ENCODE results near the gene POLR2A.
A peak's percentile ranks its signal among the peaks of the same experiment; 100 is the strongest.

POLR2A gene

DNA sequence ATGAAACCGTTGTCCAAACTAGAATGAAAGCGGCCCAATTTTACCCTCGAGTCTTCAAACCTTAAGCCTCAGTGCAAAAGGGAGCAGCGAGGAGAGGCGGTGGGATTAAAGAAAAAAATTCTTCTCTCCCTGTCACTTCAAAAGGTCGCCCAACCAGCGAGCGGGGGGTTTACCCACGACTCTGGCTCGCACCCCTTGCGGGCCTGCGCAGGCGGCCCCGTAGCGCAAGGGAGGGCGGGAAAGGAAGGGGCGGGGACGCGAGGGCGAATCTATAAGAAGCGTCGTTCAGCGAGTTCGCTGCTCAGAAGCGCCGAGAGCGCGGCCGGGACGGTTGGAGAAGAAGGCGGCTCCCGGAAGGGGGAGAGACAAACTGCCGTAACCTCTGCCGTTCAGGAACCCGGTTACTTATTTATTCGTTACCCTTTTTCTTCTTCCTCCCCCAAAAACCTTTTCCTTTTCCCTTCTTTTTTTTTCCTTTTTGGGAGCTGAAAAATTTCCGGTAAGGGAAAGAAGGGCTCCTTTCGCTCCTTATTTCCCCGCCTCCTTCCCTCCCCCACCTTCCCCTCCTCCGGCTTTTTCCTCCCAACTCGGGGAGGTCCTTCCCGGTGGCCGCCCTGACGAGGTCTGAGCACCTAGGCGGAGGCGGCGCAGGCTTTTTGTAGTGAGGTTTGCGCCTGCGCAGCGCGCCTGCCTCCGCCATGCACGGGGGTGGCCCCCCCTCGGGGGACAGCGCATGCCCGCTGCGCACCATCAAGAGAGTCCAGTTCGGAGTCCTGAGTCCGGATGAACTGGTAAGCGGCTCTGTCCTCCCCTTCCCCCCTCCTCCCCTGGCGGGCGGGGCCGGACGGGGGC, at the start of gene POLR2A:
POLR2A (plus strand) TSS at position 300 of the 852 bp plus-strand sequence.
- H3K27me3 Mint-ChIP-seq (ENCODE audit: low read depth, poor library complexity) = peaks cover 3% of the 10 kb centered on the region
- H3K4me3 Mint-ChIP-seq = peak within 1 kb of the TSS; percentile 99
- peak; percentile 96 for DNase-seq
- no peaks in the 10 kb centered on the region for H3K9me3 Mint-ChIP-seq
- TF ChIP-seq, protein P1, sequence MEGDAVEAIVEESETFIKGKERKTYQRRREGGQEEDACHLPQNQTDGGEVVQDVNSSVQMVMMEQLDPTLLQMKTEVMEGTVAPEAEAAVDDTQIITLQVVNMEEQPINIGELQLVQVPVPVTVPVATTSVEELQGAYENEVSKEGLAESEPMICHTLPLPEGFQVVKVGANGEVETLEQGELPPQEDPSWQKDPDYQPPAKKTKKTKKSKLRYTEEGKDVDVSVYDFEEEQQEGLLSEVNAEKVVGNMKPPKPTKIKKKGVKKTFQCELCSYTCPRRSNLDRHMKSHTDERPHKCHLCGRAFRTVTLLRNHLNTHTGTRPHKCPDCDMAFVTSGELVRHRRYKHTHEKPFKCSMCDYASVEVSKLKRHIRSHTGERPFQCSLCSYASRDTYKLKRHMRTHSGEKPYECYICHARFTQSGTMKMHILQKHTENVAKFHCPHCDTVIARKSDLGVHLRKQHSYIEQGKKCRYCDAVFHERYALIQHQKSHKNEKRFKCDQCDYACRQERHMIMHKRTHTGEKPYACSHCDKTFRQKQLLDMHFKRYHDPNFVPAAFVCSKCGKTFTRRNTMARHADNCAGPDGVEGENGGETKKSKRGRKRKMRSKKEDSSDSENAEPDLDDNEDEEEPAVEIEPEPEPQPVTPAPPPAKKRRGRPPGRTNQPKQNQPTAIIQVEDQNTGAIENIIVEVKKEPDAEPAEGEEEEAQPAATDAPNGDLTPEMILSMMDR (IDR thresholded peaks at IDR 0.05) = no peak
- H3K36me3 Mint-ChIP-seq (ENCODE audit: low read depth) = peaks cover 29% of the 10 kb centered on the region
- H3K4me1 Mint-ChIP-seq = peaks cover 86% of the 10 kb centered on the region
- H3K27ac Mint-ChIP-seq = peak within 1 kb of the TSS; percentile 100

GRCh38 chr17:7435676-7436555, 48.2 kb upstream of the POLR2A start:
- H3K27me3 Mint-ChIP-seq (ENCODE audit: low read depth, poor library complexity) = peaks cover 53% of the 10 kb centered on the region
- peaks cover 39% of the 10 kb centered on the region for H3K4me1 Mint-ChIP-seq
- H3K9me3 Mint-ChIP-seq = no peaks in the 10 kb centered on the region

GRCh38 chr17:7436556-7437368, 47.4 kb upstream of the POLR2A start:
- Mint-ChIP-seq H3K4me1 (peaks cover 48% of the 10 kb centered on the region), H3K27me3 (ENCODE audit: low read depth, poor library complexity) (peaks cover 54% of the 10 kb centered on the region), H3K4me3 (peak overlapping the region; percentile 86), H3K9me3 (no peaks in the 10 kb centered on the region), H3K27ac (no peak overlapping the region), H3K36me3 (ENCODE audit: low read depth) (no peaks in the 10 kb centered on the region)
- DNase-seq = peak; percentile 85
- TF ChIP-seq, protein P1 (IDR thresholded peaks at IDR 0.05) = peak; percentile 57

More at GRCh38 chr17:7435676-7436555, 48.2 kb upstream of the POLR2A start:
- peak; percentile 55 for DNase-seq
- Mint-ChIP-seq H3K27ac (no peak overlapping the region), H3K36me3 (ENCODE audit: low read depth) (no peaks in the 10 kb centered on the region), H3K4me3 (peak overlapping the region; percentile 86)
- TF ChIP-seq, protein P1 (IDR thresholded peaks at IDR 0.05) = no peak

- Mint-ChIP-seq H3K9me3 (no peaks in the 10 kb centered on the region), H3K27ac (no peak overlapping the region), H3K36me3 (ENCODE audit: low read depth) (no peaks in the 10 kb centered on the region), H3K27me3 (ENCODE audit: low read depth, poor library complexity) (peaks cover 55% of the 10 kb centered on the region), H3K4me3 (peak overlapping the region; percentile 86), H3K4me1 (peaks cover 54% of the 10 kb centered on the region)
- DNase-seq = no peak
- TF ChIP-seq, protein P1 (IDR thresholded peaks at IDR 0.05) = no peak
Observed at GRCh38 chr17:7437369-7437863, 46.8 kb upstream of the POLR2A start.

GRCh38 chr17:7437950-7438614, 46.1 kb upstream of the POLR2A start:
- Mint-ChIP-seq H3K27ac (no peak overlapping the region), H3K36me3 (ENCODE audit: low read depth) (no peaks in the 10 kb centered on the region), H3K4me1 (peaks cover 57% of the 10 kb centered on the region), H3K4me3 (peak overlapping the region; percentile 82), H3K27me3 (ENCODE audit: low read depth, poor library complexity) (peaks cover 59% of the 10 kb centered on the region), H3K9me3 (no peaks in the 10 kb centered on the region)
- peak; percentile 86 for DNase-seq
- TF ChIP-seq, protein P1 (IDR thresholded peaks at IDR 0.05) = no peak

All from nephron progenitor cell (in vitro differentiated cells).